ENCODE data around the gene CDKAL1. TPM values are rescaled to one million over a fixed set of nuclear protein-coding genes. Genes with fewer than 3 reads are reported as not detected.

The CDKAL1 gene
- total RNA-seq, 4 donors from 2014 or later = 13.5 to 21.2 (median 17.3) TPM

DNA sequence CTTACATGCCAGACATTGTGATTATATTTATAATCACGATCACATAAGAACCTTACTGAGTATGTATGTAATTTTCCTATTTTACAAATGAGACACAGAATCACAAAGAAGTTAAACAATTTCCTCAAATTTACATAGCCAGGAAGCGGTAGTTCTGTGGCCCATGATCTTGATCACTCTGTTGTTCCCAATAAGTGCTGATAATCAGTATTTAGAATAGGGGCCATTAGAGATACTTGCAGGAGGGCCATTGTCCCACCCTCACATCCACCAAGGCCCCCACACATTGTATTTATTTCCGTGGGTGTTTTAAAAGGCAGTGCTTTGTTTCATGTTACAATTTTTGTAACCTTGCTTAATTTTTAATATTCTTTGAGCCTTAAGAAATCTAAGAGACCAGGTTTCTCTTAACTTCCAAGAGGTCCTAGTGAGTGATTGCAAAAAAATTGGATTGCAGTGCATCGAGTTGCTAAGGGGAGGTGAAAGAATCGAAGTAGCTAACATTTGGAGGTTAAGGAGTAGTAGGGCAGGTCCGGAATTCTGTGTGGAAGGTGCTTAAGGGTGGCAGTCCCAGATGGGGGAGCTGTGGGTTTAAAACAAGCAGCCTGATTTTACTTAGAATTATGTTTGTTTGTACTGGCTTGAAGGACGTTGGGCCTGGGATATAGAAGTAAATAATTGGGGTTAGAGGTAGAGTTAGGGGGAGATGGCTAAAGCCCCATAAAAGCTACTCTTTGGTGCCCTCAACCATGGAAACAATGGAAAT, 339.4 kb downstream of the CDKAL1 start:
- 71 to 72% methylated on average over 7 of the region's 7 CpGs for WGBS, 2 donors

GRCh38 chr6:20875369-20875963, 341.2 kb downstream of the CDKAL1 start:
- no peaks in the 10 kb centered on the region for H3K9me3 ChIP-seq
- TF ChIP-seq POLR2A (IDR thresholded peaks at IDR 0.05) (no peak), CTCF (IDR thresholded peaks at IDR 0.05) (no peak), EP300 (IDR thresholded peaks at IDR 0.05) (no peak)
- H3K27me3 ChIP-seq = no peaks in the 10 kb centered on the region
- H3K36me3 ChIP-seq = no peaks in the 10 kb centered on the region
- H3K27ac ChIP-seq = no peak overlapping the region
- 48 to 87% methylated on average over 1 of the region's 1 CpG for WGBS, 2 donors
- no peaks in the 10 kb centered on the region for H3K4me1 ChIP-seq
- no peak for DNase-seq (ENCODE audit: low spot score in 2 of 2)
- H3K4me3 ChIP-seq = no peak overlapping the region

More for the DNA sequence above, 339.4 kb downstream of the CDKAL1 start:
- Histone ChIP-seq H3K27ac (no peak overlapping the region), H3K4me1 (no peaks in the 10 kb centered on the region), H3K9me3 (no peaks in the 10 kb centered on the region), H3K27me3 (no peaks in the 10 kb centered on the region), H3K36me3 (no peaks in the 10 kb centered on the region), H3K4me3 (no peak overlapping the region)
- TF ChIP-seq POLR2A (IDR thresholded peaks at IDR 0.05) (no peak), EP300 (IDR thresholded peaks at IDR 0.05) (no peak), CTCF (IDR thresholded peaks at IDR 0.05) (no peak)
- no peak for DNase-seq (ENCODE audit: low spot score in 2 of 2)

DNA sequence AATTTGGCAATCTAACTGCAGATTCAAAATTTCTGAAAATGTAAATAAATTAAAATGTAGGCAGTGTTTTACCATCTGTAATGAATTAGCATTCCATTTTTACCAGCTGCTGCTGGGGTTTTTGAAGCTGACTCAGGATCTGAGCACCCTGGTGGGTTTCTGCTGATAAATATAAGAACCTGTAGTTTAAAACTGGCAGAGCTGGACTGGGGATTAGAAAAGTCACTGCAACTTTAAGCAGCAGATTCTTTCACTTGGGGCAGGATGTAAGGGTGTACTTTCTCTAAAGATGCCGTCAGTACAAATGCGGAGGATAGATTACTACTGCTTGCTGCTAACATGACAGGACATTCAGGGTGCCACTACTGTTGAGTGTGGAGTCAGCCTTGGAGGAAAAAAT, 341.8 kb downstream of the CDKAL1 start:
- WGBS, 2 donors = 76 to 82% methylated on average over 2 of the region's 2 CpGs
- DNase-seq (ENCODE audit: low spot score in 2 of 2) = no peak
- TF ChIP-seq EP300 (IDR thresholded peaks at IDR 0.05) (no peak), CTCF (IDR thresholded peaks at IDR 0.05) (no peak), POLR2A (IDR thresholded peaks at IDR 0.05) (no peak)
- no peaks in the 10 kb centered on the region for H3K27me3 ChIP-seq
- no peaks in the 10 kb centered on the region for H3K4me1 ChIP-seq
- H3K27ac ChIP-seq = no peak overlapping the region
- no peak overlapping the region for H3K4me3 ChIP-seq
- no peaks in the 10 kb centered on the region for H3K36me3 ChIP-seq
- H3K9me3 ChIP-seq = no peaks in the 10 kb centered on the region

- Histone ChIP-seq H3K36me3 (no peaks in the 10 kb centered on the region), H3K4me3 (no peak overlapping the region), H3K4me1 (no peaks in the 10 kb centered on the region), H3K27me3 (no peaks in the 10 kb centered on the region), H3K27ac (no peak overlapping the region), H3K9me3 (no peaks in the 10 kb centered on the region)
- no peak for DNase-seq (ENCODE audit: low spot score in 2 of 2)
- no peak for TF ChIP-seq POLR2A (IDR thresholded peaks at IDR 0.05)
- no peak for TF ChIP-seq CTCF (IDR thresholded peaks at IDR 0.05)
- no peak for TF ChIP-seq EP300 (IDR thresholded peaks at IDR 0.05)
- WGBS, 2 donors = 92 to 97% methylated on average over 2 of the region's 2 CpGs
Observed at GRCh38 chr6:20876561-20876960, 342.3 kb downstream of the CDKAL1 start.

Data from tibial nerve (tissue), 4 donors.